Stimulated activated CD4-positive, alpha-beta T cell treated with anti-CD3 and anti-CD28 coated beads, Interleukin-4, amount 100 ng/mL, for 24 hours (primary cell): ENCODE data around the gene PLPPR3.
"Not testable (repeated sequence)": the region's sequence is repeated elsewhere in the genome, so short reads cannot be mapped to it uniquely, and the experiment has no call there.

Experiments
- DNase-seq: peaks from one replicate; pipeline ENCODE4 v3.0.0-alpha.2; 2020

Gene PLPPR3

GRCh38 chr19:825897-826644, 4.3 kb upstream of the PLPPR3 start:
- no peak for DNase-seq

- DNase-seq, result no peak
Observed at GRCh38 chr19:824885-825284, 3.1 kb upstream of the PLPPR3 start.

- DNase-seq, result no peak
Observed at GRCh38 chr19:823565-824121, 1.9 kb upstream of the PLPPR3 start.

- DNase-seq, result no peak
Observed at GRCh38 chr19:821231-821824, 427 bp downstream of the PLPPR3 start.

- DNase-seq, result not testable (repeated sequence)
Observed at GRCh38 chr19:820212-820611, 1.5 kb downstream of the PLPPR3 start.

GRCh38 chr19:816500-816857, 5.3 kb downstream of the PLPPR3 start:
- no peak for DNase-seq

- no peak for DNase-seq
Observed at GRCh38 chr19:815775-816499, 5.8 kb downstream of the PLPPR3 start.

- no peak for DNase-seq
Observed at GRCh38 chr19:815079-815774, 6.5 kb downstream of the PLPPR3 start.

GRCh38 chr19:814152-815078, 7.3 kb downstream of the PLPPR3 start:
- DNase-seq, result no peak

- DNase-seq, result no peak
Observed at GRCh38 chr19:813219-814151, 8.3 kb downstream of the PLPPR3 start.

- no peak for DNase-seq
Observed at GRCh38 chr19:812747-813218, 9.0 kb downstream of the PLPPR3 start.

GRCh38 chr19:812049-812746, 9.6 kb downstream of the PLPPR3 start:
- no peak for DNase-seq

- no peak for DNase-seq
Observed at GRCh38 chr19:811506-812048, 10.2 kb downstream of the PLPPR3 start.

- no peak for DNase-seq
Observed at GRCh38 chr19:810883-811489, 10.8 kb downstream of the PLPPR3 start.

GRCh38 chr19:810077-810855, 11.5 kb downstream of the PLPPR3 start:
- DNase-seq, result no peak

GRCh38 chr19:808423-808775, 13.4 kb downstream of the PLPPR3 start:
- no peak for DNase-seq

GRCh38 chr19:807627-808422, 13.9 kb downstream of the PLPPR3 start:
- DNase-seq, result no peak
